ENCODE measurements around the gene DEGS2.

- TF ChIP-seq PBX3 (CRISPR knock-in tag; IDR thresholded peaks at IDR 0.05) (no peak), CTCF (tag by site-specific recombination; IDR thresholded peaks at IDR 0.05) (no peak), KLF16 (tag by site-specific recombination; IDR thresholded peaks at IDR 0.05) (no peak), ZBTB1 (tag by site-specific recombination; IDR thresholded peaks at IDR 0.05) (no peak), ZNF707 (tag by site-specific recombination; IDR thresholded peaks at IDR 0.05) (no peak), ZNF121 (tag by site-specific recombination; IDR thresholded peaks at IDR 0.05) (no peak), ZBTB7A (tag by site-specific recombination; IDR thresholded peaks at IDR 0.05; ENCODE audit: low read depth) (no peak)
- TF ChIP-seq, protein P1, sequence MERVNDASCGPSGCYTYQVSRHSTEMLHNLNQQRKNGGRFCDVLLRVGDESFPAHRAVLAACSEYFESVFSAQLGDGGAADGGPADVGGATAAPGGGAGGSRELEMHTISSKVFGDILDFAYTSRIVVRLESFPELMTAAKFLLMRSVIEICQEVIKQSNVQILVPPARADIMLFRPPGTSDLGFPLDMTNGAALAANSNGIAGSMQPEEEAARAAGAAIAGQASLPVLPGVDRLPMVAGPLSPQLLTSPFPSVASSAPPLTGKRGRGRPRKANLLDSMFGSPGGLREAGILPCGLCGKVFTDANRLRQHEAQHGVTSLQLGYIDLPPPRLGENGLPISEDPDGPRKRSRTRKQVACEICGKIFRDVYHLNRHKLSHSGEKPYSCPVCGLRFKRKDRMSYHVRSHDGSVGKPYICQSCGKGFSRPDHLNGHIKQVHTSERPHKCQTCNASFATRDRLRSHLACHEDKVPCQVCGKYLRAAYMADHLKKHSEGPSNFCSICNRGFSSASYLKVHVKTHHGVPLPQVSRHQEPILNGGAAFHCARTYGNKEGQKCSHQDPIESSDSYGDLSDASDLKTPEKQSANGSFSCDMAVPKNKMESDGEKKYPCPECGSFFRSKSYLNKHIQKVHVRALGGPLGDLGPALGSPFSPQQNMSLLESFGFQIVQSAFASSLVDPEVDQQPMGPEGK (tag by site-specific recombination; IDR thresholded peaks at IDR 0.05) = no peak
- TF ChIP-seq, protein P2, sequence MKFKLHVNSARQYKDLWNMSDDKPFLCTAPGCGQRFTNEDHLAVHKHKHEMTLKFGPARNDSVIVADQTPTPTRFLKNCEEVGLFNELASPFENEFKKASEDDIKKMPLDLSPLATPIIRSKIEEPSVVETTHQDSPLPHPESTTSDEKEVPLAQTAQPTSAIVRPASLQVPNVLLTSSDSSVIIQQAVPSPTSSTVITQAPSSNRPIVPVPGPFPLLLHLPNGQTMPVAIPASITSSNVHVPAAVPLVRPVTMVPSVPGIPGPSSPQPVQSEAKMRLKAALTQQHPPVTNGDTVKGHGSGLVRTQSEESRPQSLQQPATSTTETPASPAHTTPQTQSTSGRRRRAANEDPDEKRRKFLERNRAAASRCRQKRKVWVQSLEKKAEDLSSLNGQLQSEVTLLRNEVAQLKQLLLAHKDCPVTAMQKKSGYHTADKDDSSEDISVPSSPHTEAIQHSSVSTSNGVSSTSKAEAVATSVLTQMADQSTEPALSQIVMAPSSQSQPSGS (tag by site-specific recombination; IDR thresholded peaks at IDR 0.05; ENCODE audit: low read depth) = no peak
Measured at GRCh38 chr14:100160534-100160916, 1.1 kb upstream of the DEGS2 start.

Measured in HEK293 (cell line).